Measurements from ENCODE around the gene HEBP1.

Gene HEBP1

GRCh38 chr12:13024531-13024916, 24.5 kb upstream of the HEBP1 start:
- no peak for DNase-seq

GRCh38 chr12:13023811-13024530, 23.9 kb upstream of the HEBP1 start:
- no peak for DNase-seq

DNA sequence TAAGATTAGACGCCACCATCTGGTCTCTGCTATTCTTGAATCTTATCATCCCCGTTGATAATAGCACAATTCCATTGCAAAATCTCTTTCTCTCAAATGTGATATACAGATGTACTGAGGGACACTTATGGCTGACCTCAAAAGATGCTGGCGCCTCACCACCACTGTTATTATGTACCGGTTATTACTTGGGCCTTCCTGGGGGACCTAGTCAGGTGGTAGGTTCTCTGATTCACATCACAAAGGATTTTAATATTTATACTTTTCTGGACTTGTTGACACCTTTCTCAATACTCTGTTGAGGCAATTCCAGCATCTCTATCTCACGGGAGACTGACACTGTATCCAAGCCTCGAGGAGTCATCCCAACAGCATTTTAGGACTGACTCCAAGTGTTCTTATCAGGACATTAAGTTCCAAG, 22.8 kb upstream of the HEBP1 start:
- no peak for DNase-seq

- DNase-seq = no peak
Measured at GRCh38 chr12:13011098-13011497, 11.0 kb upstream of the HEBP1 start.

- DNase-seq = no peak
Measured at GRCh38 chr12:13008741-13009380, 8.8 kb upstream of the HEBP1 start.

DNA sequence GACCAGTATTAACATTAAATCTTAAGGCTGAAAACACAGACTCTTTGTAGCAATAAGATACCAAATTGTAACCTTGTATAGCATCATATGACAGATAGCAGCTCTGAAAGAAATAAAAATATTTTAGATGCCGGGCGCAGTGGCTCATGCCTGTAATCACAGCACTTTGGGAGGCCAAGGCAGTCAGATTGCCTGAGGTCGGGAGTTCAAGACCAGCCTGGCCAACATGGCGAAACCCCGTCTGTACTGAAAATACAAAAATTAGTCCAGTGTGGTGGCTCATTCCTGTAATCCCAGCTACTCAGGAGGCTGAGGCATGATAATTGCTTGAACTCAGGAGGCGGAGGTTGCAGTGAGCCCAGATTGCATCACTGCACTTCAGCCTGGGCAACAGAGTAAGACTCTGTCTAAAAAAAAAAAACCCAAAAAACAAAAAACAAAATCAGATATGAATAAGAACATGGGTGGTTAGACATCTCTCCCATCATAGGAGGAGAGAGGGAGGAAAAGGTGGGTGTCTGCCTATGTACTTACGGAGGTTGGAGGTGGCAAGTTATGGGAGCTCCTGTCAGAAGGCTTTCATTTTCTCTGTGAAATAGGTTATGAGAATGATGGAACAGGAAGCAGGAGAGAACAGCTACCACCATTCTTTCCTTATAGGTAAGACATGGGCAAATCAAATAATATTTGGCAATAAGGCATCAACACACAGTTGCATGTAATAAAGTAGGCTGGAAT, 7.6 kb upstream of the HEBP1 start:
- DNase-seq = no peak

GRCh38 chr12:13005649-13006048, 5.6 kb upstream of the HEBP1 start:
- DNase-seq = no peak

DNA sequence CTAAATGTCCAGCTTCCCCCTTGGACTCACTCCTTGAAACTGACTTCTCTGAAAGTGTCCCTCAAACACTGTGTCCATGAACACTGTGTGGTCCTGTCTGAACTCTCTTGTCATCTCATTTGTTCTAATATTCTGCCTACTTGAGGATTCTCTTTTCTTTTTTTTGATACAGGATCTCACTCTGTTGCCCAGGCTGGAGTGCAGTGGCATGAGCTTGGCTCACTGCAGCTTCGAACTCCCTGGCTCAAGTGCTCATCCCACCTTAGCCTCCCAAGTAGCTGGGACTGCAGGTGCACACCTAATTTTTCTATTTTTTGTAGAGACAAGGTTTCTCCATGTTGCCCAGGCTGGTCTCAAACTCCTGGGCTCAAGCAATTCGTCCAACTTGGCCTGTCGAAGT, 4.9 kb upstream of the HEBP1 start:
- DNase-seq = no peak

DNA sequence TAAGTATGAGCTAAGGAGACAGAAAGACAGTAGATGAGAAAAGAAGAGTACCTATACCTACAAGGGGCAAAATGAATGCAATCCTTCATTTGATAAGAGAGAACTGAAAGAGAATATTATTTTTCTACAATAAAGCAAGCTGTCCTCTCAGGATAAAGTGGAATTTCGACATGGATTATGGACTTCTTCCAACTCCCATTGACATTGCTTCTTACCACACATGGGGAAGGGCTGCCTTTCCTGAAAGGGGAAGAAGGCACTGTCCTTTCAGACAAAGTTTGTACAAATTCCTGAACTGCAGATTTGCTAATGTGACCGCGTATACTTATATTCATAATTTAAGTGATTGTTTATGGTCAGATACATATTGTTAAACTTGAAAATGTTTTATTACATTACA, 4.3 kb upstream of the HEBP1 start:
- no peak for DNase-seq

DNA sequence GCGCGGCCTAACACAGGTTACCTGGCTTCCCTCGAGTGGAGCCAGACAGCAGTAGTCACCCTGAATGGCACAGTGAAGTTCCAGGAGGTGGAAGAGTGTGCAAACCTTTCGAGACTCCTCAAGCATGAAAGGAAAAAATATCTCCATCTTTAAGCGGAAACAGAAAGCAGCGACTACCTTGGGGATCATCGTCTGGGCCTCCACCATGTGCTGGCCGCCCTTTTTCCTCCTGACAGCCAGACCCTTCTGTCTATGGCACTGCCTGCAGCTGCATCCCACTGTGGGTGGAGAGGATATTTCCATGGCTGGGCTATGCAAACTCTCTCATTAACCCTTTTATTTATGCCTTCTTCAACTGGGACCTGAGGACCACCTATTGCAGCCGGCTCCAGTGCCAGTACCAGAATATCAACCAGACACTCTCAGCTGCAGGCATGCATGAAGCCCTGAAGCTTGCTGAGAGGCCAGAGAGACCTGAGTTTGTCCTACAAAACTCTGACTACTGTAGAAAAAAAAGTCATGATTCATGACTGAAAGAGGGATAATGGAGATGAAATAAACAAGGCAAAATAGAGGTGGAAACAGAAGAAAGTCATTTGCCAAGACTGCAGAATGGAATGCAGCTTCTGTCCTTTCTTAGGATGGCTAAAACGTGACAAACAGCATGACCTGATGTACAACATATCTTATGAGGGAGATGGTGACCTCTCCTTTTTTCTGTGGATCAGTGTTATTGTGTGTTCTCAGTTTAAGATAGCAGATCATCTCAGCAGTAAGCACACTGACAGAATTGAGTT, 2.4 kb upstream of the HEBP1 start:
- no peak for DNase-seq

DNA sequence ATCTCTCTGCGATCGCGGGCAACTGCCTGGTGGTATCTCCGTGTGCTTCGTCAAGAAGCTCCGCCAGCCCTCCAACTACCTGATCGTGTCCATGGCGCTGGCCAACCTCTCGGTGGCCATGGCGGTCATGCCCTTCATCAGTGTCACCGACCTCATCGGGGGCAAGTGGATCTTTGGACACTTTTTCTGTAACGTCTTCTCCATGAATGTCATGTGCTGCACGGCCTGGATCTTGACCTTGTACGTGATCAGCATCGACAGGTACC, 1.6 kb upstream of the HEBP1 start:
- no peak for DNase-seq

GRCh38 chr12:13000925-13001774, 1.1 kb upstream of the HEBP1 start:
- peak in 50 of 58 donors; percentile 16 to 78 (median 52) for DNase-seq

- DNase-seq = peak in 14 of 58 donors; percentile 46 to 79 (median 62)
Measured at GRCh38 chr12:13000616-13000924, 505 bp upstream of the HEBP1 start.

- peak in 8 of 58 donors; percentile 51 to 65 (median 60) for DNase-seq
Measured at GRCh38 chr12:12999271-12999958, 650 bp downstream of the HEBP1 start.

- no peak for DNase-seq
Measured at GRCh38 chr12:12998248-12998647, 1.8 kb downstream of the HEBP1 start.

- no peak for DNase-seq
Measured at GRCh38 chr12:12997734-12998133, 2.3 kb downstream of the HEBP1 start.

DNA sequence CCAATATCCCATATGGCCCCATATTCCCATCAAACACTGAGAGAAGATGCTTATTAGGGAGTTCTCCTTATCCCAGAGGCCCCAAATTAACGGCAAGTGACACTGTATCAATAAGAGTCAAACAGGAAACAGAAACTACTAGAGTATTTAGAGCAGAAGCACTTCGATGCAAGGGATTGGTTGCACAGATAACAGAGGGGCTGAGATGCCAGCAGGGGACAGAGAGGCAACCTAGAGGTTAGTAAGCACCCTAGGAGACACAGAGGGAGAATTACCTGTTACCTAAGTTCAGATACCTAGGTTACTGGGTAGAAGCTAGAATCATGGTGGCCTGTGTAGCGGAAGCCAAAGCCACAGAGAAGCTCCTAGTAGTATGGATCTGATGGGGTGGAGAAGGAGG, 2.9 kb downstream of the HEBP1 start:
- DNase-seq = no peak

DNA sequence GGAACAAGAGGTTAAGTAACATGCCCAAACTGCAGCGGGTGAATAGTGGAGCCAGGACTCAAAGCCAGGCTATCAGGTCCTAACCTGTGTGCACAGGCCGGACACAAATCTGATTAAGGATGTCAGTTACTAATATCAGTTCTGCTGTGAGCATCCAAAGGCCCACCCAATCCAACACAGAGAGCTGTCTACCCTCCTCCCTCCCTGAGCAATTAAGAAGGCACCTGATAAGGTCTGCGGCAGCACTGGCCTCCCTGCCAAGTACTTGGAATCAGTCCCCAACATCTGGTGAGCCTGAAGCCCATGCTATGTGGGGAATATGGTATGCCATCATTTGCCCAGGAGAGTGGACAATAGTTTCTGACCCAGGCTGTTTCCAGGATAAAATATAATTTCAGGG, 3.9 kb downstream of the HEBP1 start:
- no peak for DNase-seq

DNA sequence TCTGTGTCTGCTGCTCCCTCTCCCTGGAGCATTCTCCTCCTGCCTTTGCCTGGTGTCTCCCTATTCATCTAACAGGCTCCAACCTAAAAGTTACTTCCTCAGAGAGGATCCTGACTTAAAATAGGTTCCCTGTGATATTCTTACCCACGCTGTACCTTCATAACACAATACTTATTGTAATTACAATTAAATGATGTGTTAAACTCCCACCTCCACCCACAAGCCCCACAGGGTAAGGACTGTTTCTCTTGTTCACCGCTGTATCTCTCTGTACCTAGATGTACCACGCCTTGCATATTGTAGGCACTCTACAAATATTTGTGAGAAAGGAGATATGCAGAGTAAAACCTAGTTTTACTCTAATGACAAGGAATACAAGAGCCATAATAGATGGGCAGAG, 5.0 kb downstream of the HEBP1 start:
- DNase-seq = no peak

DNA sequence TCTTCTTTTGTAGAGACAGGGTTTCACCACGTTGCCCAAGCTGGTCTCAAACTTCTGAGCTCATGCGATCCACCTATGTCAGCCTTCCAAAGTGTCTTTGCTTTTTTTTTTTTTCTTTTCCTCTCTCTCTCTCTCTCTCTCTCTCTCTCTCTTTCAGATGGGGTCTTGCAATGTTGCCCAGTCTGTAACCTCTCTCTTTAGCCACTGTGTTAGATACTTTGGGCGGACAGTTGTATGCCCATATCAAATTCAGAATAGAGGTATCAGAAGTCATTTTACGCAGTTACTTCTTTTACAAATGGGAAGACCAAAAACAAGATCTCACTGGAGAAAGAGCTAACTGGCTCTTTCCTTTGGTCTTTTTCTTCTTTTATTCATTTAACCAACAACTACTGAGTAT, 6.7 kb downstream of the HEBP1 start:
- no peak for DNase-seq
